ENCODE results near the gene NPC2. TPM values are rescaled to one million over a fixed set of nuclear protein-coding genes. Genes with fewer than 3 reads are reported as not detected.

The NPC2 gene
- total RNA-seq, 3 donors from 2014 or later, result 10.0 to 11.7 (median 11.1) TPM

DNA sequence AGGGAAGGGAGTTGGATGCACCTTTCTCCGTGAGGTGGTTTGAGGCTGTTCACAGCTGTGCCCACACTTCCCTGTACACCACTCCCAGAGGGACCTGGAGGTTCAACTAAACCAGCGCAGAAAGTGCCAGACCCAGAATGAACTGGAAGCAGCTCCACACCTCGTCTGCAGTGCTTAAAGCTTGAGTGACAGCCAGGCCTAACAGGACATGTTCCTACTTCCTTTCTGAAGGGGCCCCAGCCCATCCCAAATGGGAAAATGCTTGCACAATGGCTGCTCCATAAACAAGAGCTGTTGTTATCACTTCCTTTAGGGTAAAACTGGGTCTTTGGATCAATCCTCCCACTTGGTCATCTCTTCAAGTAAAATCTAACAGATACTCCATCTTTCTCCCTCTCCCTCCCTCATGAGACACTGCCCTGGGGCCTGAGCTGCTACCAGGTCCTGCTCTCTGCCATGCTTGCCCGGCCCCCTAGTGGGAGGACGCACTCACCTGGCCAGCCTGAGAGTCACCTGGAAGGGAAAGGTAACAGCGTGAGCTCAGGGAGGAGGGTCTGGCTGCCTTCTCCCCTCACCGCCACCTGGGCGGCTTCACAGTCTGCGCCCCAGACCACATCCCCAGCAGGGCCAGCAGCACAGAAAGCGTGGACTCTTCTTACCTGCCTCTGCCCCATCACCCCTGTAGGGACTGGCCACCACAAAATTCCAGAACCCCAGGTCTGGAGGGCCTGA is 33.9 kb upstream of the NPC2 start:
- ATAC-seq, result no peak

DNA sequence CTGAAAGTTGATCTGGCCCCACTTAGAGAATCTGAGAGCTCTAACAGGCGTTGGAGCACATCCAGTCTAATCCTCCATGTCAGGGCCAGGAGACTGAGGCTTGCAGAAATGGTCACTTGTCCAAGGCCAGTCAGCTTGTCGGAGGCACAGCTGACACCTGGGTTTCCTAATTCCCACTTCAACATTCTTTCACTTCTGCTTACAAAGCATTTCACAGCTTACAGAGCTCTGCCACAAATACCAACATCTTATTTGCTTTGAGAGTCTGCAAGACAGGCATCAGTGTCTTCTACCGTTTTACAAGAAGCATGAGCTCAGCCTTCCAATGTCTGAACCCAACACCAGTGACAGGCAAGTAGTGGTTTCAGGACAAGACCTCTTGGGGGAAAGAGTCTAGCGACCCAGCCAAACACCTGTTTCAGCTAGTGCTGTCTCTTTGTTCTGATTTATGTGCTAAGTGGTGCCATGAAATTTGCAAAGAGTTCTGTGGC is 32.3 kb upstream of the NPC2 start:
- H3K9me3 Mint-ChIP-seq, result no peaks in the 10 kb centered on the region
- no peak overlapping the region for H3K4me3 Mint-ChIP-seq
- DNase-seq (no peak), ATAC-seq (no peak)
- H3K4me1 Mint-ChIP-seq (ENCODE audit: low read depth), result no peaks in the 10 kb centered on the region
- no peaks in the 10 kb centered on the region for H3K36me3 Mint-ChIP-seq (ENCODE audit: insufficient read depth)
- peaks cover 2% of the 10 kb centered on the region for H3K27me3 Mint-ChIP-seq (ENCODE audit: low read depth)

More for the DNA sequence above, 33.9 kb upstream of the NPC2 start:
- no peak overlapping the region for H3K4me3 Mint-ChIP-seq
- H3K36me3 Mint-ChIP-seq (ENCODE audit: insufficient read depth), result no peaks in the 10 kb centered on the region
- no peaks in the 10 kb centered on the region for H3K9me3 Mint-ChIP-seq
- no peaks in the 10 kb centered on the region for H3K4me1 Mint-ChIP-seq (ENCODE audit: low read depth)
- H3K27me3 Mint-ChIP-seq (ENCODE audit: low read depth), result peaks cover 2% of the 10 kb centered on the region
- no peak for DNase-seq

DNA sequence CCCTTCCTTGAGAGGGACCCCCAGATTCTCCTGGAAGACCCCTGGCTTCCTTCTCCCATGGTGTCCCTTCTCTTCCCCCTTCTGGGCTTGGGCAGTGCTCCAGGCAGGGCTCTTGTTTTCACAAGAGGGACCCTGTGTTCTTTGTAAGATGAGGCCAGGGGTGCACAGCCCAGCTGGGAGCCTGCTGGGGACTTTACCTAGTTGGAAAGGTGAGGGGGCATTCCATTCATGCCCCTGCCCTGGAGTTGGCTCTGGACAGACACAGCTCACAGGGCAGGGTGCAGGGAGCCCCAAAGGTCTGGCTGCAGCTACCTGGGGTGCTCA is 31.7 kb upstream of the NPC2 start:
- ATAC-seq (no peak), DNase-seq (no peak)
- Mint-ChIP-seq H3K9me3 (no peaks in the 10 kb centered on the region), H3K36me3 (ENCODE audit: insufficient read depth) (no peaks in the 10 kb centered on the region), H3K4me1 (ENCODE audit: low read depth) (no peaks in the 10 kb centered on the region), H3K27me3 (ENCODE audit: low read depth) (peaks cover 4% of the 10 kb centered on the region), H3K4me3 (no peak overlapping the region)

DNA sequence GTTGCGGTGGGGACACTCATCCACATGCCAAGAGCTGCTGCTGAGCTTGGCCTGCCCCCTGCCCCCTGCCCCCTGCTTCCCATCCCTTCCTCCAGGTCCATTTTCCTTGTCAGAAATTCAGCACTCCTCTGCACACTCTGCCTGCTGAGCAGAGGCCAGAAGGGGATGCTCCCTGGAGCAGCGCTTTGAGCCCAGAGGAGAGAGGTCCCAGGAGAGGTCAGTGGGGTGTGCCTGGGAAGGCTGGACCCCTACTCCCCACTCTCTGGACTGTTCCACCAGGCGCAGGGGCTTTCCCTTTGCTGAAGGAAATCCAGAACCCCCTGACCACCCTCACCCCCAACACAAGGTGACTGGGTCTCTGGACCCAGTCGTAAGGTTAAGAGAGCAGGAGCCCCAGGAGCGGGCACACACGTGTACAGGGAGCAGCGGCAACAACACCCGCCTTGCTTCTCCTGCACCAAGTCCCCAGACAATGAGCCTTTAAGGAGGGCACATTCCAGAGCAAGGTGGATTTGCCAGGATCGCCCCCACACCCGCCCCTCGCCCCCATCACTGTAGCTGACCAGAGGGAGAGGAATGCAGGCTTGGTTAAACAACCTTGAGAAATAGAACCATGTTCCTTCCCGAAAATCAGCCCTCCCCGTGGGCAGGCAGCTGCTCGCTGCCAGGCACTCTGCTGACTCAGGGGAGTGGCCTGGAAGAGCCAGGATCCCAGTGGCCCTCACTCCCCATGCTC is 31.1 kb upstream of the NPC2 start:
- Mint-ChIP-seq H3K9me3 (no peaks in the 10 kb centered on the region), H3K36me3 (ENCODE audit: insufficient read depth) (no peaks in the 10 kb centered on the region), H3K27me3 (ENCODE audit: low read depth) (peaks cover 4% of the 10 kb centered on the region), H3K4me3 (no peak overlapping the region), H3K4me1 (ENCODE audit: low read depth) (no peaks in the 10 kb centered on the region)
- DNase-seq (no peak), ATAC-seq (no peak)

DNA sequence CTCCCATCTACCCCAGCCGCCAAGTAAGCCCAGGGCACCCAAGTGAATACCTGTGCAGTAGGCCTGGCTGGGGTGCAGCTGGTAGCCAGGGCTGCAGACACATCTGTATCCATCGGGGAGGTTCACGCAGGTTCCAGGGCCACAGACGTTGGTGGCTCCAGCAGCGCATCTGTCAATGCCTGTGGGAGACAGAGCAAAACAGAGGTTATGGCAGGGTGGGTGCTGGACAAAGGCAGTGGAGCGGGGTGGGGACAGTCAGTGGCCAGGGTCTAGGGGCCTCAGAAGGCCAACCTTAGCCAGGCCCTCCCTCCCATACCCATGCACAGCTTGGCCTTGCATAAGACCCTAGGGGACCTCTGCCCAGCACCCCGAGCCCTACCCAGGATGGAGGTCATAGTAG is 29.6 kb upstream of the NPC2 start:
- H3K36me3 Mint-ChIP-seq (ENCODE audit: insufficient read depth), result no peaks in the 10 kb centered on the region
- H3K9me3 Mint-ChIP-seq, result no peaks in the 10 kb centered on the region
- H3K4me3 Mint-ChIP-seq, result no peak overlapping the region
- no peaks in the 10 kb centered on the region for H3K4me1 Mint-ChIP-seq (ENCODE audit: low read depth)
- DNase-seq, result no peak
- H3K27me3 Mint-ChIP-seq (ENCODE audit: low read depth), result peaks cover 4% of the 10 kb centered on the region
- ATAC-seq, result no peak

DNA sequence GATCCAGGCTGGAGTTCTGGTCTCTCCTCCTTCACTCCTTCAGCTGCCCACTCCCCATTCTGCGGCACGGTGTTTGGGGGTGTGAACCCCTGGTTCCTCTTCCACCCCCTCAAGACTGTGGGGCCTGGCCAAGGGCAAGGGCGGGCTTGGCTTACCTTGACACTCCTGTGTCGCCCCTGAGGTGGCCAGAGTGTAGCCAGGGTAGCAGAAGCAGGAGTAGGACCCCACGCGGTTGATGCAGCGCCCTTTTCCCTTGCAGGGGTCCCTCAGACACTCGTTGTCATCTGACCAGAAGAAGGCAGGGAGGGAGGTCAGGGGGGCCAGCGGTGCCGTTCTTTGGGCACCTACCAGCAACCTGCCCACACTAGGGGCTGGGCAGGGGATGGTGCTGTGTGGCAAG is 28.7 kb upstream of the NPC2 start:
- H3K36me3 Mint-ChIP-seq (ENCODE audit: insufficient read depth), result no peaks in the 10 kb centered on the region
- ATAC-seq (no peak), DNase-seq (no peak)

DNA sequence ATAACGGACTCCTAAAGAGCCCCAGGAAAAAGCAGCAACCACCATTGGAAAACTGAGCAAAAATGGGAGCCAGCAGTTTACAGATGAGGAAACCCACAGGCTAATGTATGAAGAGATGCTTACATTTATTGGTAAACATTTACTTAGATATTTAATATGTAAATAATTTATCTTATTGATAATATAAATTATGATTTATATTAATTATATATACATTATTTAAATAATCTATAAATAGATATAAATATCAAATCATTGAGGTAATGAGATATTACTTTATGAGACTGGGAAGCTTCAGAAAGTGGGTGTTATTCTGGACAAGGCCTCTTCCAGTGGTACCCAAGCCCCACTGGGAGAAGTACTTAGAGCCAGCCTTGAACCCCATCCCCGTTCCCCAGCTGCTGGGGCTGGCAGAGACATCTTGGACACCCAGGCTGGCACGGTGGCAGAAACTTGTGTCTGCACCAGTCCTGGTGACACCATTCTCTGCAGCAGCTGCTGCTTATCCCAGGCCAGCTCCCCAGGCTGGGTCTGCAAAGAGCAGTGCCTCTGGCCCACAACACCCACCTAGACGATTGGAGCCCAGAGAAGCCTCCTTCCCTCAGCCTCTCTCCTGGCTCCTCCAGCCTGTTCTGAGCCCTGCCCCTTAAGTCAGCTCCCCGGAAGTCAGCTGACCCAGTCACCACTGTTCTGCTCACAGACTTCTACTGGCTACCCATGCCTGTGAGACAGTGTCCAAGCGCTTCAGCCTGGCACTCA is 26.4 kb upstream of the NPC2 start:
- DNase-seq (no peak), ATAC-seq (no peak)
- Mint-ChIP-seq H3K4me1 (ENCODE audit: low read depth) (peaks cover 5% of the 10 kb centered on the region), H3K4me3 (no peak overlapping the region), H3K27me3 (ENCODE audit: low read depth) (peaks cover 4% of the 10 kb centered on the region), H3K9me3 (no peaks in the 10 kb centered on the region), H3K36me3 (ENCODE audit: insufficient read depth) (no peaks in the 10 kb centered on the region)

More for the DNA sequence above, 28.7 kb upstream of the NPC2 start:
- no peaks in the 10 kb centered on the region for H3K4me1 Mint-ChIP-seq (ENCODE audit: low read depth)
- H3K4me3 Mint-ChIP-seq, result no peak overlapping the region
- no peaks in the 10 kb centered on the region for H3K9me3 Mint-ChIP-seq
- peaks cover 4% of the 10 kb centered on the region for H3K27me3 Mint-ChIP-seq (ENCODE audit: low read depth)

DNA sequence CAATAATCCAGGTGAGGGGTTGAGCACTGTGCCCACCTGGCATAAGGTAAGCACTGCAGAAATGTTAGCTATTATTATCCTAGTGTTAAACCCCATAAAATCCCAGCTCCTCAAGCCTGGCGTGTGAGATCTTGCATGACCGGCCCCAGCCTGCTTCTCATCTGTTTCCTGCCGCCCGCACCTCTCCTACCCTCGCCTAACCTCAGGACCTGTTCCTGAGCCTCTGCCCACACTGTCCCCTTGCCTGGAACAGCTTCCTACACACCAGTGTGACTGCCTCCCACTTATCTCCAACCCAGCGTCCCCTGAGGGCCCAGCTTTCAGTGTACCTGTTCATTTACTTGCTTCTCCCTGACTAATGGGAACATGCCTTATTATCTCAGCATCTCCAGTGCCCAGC is 25.1 kb upstream of the NPC2 start:
- no peaks in the 10 kb centered on the region for H3K9me3 Mint-ChIP-seq
- H3K36me3 Mint-ChIP-seq (ENCODE audit: insufficient read depth), result no peaks in the 10 kb centered on the region
- no peak overlapping the region for H3K4me3 Mint-ChIP-seq
- peaks cover 10% of the 10 kb centered on the region for H3K4me1 Mint-ChIP-seq (ENCODE audit: low read depth)
- H3K27me3 Mint-ChIP-seq (ENCODE audit: low read depth), result peaks cover 6% of the 10 kb centered on the region
- ATAC-seq (no peak), DNase-seq (no peak)

DNA sequence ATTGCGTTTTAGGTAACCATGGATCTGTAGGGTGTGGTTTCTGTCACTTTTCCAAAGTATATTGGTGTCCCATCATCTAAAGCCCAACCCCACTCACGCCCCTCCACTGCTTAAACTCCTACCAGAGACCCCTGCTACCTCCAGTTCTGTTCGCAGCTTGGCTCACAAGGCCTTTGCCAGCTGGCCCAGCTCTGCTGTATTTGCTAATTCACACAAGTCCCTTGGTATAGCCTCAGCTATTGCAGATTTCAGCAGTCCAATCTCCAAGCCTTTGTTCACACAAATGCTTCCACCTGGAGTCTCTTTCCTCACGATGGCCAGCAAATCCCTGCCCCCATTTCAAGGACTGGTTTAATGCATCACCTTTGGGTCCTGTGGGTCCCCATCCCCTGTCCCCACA is 24.6 kb upstream of the NPC2 start:
- H3K4me3 Mint-ChIP-seq, result no peak overlapping the region
- H3K9me3 Mint-ChIP-seq, result no peaks in the 10 kb centered on the region
- peaks cover 10% of the 10 kb centered on the region for H3K4me1 Mint-ChIP-seq (ENCODE audit: low read depth)
- peaks cover 6% of the 10 kb centered on the region for H3K27me3 Mint-ChIP-seq (ENCODE audit: low read depth)
- DNase-seq (no peak), ATAC-seq (no peak)
- no peaks in the 10 kb centered on the region for H3K36me3 Mint-ChIP-seq (ENCODE audit: insufficient read depth)

DNA sequence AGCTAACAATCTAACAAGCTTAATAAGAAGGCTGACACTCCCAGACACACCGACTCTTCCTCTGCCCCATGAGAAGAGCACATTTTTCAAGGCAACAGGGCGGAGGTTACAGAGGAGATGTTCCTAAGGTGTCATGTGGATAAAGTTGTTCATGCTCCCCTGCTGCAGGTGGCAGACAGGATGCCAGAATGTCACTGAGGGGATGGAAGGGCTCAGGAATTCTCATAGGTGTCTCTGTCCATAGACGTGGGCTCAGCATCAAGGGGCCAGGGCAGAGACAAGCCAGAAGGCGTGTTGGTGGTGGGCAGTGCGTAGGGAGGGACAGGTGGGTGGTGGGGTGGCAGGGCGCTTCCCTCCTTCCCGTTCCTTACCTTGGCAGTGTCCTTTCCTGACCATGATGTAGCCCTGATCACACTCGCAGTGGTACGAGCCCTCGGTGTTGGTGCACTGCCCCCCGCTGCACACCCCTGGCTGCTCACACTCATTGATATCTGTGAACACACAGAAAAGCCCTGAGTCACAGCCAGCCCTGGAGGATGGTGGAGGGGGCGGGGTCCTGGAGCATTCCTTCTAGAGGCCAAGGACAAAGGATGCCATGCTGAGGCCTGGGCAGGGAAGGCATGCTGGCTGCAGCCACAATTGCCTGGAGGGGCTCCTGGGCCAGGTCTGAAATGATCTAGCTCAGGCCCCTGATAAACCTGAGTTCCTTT is 23.5 kb upstream of the NPC2 start:
- no peak for DNase-seq
- H3K4me1 Mint-ChIP-seq (ENCODE audit: low read depth), result peaks cover 10% of the 10 kb centered on the region
- no peaks in the 10 kb centered on the region for H3K9me3 Mint-ChIP-seq
- peaks cover 6% of the 10 kb centered on the region for H3K27me3 Mint-ChIP-seq (ENCODE audit: low read depth)
- no peak overlapping the region for H3K4me3 Mint-ChIP-seq
- ATAC-seq, result no peak
- no peaks in the 10 kb centered on the region for H3K36me3 Mint-ChIP-seq (ENCODE audit: insufficient read depth)

DNA sequence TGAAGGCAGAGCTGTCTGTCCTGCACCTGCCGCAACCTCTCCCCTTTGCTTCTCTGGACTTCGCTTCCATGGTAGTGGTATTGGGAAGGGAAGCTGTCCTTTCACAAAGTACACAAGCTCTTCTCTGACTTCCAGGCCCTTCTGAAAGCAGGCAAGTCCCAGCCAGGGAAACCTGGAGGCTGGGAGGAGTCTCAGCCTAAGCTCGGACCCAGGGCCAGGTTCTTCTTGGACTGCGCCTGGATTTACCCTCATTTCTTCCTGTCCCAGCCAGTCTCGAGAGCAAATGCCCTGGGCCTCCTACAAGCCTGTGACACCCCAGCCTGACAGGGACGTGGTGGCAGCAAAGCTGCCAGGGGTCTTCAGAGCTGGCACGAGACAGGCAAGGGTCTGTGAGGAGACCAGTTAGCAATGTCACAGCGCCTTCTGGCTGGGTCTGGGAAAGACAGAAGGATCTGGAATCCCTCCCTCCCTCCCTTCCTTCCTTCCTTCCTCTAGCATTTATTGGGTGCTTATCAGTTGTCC is 22.8 kb upstream of the NPC2 start:
- H3K4me1 Mint-ChIP-seq (ENCODE audit: low read depth), result peaks cover 10% of the 10 kb centered on the region
- H3K4me3 Mint-ChIP-seq, result no peak overlapping the region
- peaks cover 10% of the 10 kb centered on the region for H3K27me3 Mint-ChIP-seq (ENCODE audit: low read depth)
- no peaks in the 10 kb centered on the region for H3K9me3 Mint-ChIP-seq
- DNase-seq (no peak), ATAC-seq (no peak)
- no peaks in the 10 kb centered on the region for H3K36me3 Mint-ChIP-seq (ENCODE audit: insufficient read depth)

DNA sequence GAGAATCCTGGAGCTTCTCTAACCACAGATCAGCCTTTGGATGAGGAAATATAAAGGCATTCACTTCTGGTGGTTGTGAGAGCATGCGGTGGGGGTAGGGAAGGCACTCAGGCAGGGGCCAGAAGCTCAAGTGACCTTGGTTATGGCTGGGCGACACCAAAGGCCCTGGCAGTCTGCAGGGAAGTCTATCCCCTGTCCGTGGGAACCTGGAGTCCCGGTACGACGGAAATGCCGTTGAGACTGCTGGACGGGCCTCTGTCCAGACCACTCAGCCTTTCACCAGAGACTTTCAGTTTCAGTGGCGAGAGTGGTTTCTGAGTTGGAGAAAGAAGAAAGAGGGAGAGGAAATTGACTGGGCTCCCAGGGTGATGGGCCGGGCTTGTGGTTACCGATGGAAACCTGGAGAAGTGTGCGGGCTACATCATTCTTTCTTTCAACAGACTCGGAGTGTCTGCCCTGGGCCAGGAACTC is 21.4 kb upstream of the NPC2 start:
- Mint-ChIP-seq H3K9me3 (no peaks in the 10 kb centered on the region), H3K27me3 (ENCODE audit: low read depth) (peaks cover 10% of the 10 kb centered on the region), H3K36me3 (ENCODE audit: insufficient read depth) (no peaks in the 10 kb centered on the region), H3K4me3 (no peak overlapping the region), H3K4me1 (ENCODE audit: low read depth) (peaks cover 10% of the 10 kb centered on the region)
- no peak for ATAC-seq
- no peak for DNase-seq

DNA sequence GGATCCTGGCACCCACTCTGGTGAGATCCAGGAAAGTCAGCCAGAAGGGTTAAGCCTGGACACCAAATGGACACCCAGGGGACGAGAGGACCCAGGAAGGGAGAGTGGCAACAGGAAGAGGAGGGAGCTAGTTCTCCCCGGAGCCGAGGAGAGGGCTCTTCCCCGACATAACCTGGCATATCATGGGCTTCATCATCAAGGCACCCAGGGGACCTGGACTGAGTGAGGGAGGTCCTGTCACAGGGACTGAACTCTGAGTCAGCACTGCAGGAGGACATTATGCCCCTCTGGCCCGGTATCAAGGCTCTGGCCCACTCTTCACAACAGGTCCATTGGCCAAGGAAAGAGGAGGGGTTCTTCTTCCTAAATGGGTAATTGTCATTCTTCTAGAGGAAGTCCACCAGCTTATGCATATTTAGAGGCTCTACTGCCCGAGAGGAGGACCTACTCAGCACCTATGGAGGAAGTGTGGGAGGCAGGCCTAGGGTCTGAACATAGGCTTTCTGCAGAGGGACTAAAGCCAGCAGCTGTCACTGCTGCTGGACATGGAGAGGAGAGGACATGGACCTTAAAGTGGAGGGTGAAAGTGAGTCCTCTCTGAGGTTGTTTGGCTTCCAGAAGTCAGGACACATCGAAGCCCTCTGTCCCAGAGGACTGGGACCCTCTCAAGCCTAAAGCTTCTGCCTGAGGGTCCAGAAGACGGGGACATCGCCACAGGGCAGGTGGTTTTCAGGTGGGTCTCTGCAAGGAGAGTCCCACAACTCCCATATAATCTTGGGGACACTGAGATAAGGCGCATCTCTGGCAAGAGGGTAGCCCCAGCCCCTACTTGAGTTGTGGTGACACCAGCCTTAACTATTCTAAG is 19.1 kb upstream of the NPC2 start:
- peaks cover 10% of the 10 kb centered on the region for H3K27me3 Mint-ChIP-seq (ENCODE audit: low read depth)
- H3K36me3 Mint-ChIP-seq (ENCODE audit: insufficient read depth), result no peaks in the 10 kb centered on the region
- DNase-seq, result no peak
- no peak for ATAC-seq
- H3K9me3 Mint-ChIP-seq, result no peaks in the 10 kb centered on the region
- H3K4me1 Mint-ChIP-seq (ENCODE audit: low read depth), result peaks cover 10% of the 10 kb centered on the region
- H3K4me3 Mint-ChIP-seq, result no peak overlapping the region

Measured in activated T-cell treated with anti-CD3 and anti-CD28 coated beads, Interleukin-2, amount 50 U/mL, for 4 hours (primary cell).